ENCODE data around the gene DNAI1. TPM values are rescaled to one million over a fixed set of nuclear protein-coding genes. Genes with fewer than 3 reads are reported as not detected.

DNAI1 gene
- total and polyA plus RNA-seq, 2 of the 4 experiments (the other 2 are of a cell fraction), result not detected

GRCh38 chr9:34502891-34503290 is 44.3 kb downstream of the DNAI1 start:
- no peak overlapping the region for H3K4me2 ChIP-seq (ENCODE audit: low read depth, low read length)
- H4K5ac ChIP-seq (ENCODE audit: low read depth, low read length), result no peak overlapping the region
- H2BK20ac ChIP-seq (ENCODE audit: low read depth, low read length), result no peak overlapping the region
- no peak overlapping the region for H2BK5ac ChIP-seq (ENCODE audit: low read depth, low read length, poor library complexity, severe bottlenecking)
- H3K36me3 ChIP-seq (ENCODE audit: control insufficient read depth, insufficient read depth, low read length), result no peaks in the 10 kb centered on the region
- no peak overlapping the region for H3K23ac ChIP-seq (ENCODE audit: low read depth, low read length)
- in situ Hi-C loops (cut with MboI; ENCODE audit: low sequenced_read_pairs) (no loop called here), intact Hi-C loops (cut with micrococcal nuclease) (no loop called here), dilution Hi-C loops (cut with HindIII; ENCODE audit: low sequenced_read_pairs, unreplicated experiment) (no loop called here)
- no peak overlapping the region for H4K91ac ChIP-seq (ENCODE audit: insufficient read depth, low read depth, low read length)
- ATAC-seq (ENCODE audit: low read depth) (no peak), DNase-seq (no peak)
- no peaks in the 10 kb centered on the region; the same call in 1 of the 2 replicates for H3K4me1 ChIP-seq (ENCODE audit: control insufficient read depth, insufficient read depth, low read length)
- H3K56ac ChIP-seq (ENCODE audit: extremely low read depth, insufficient read depth, low read length), result no peak overlapping the region
- H3K79me1 ChIP-seq (ENCODE audit: low read depth in 1 of 2, low read length in 2 of 2), result no peaks in the 10 kb centered on the region
- BruUV-seq (replicated peaks), result no TSS peak
- H4K20me1 ChIP-seq (ENCODE audit: insufficient read depth, low read length), result no peaks in the 10 kb centered on the region; the same call in 1 of the 2 replicates
- no peak overlapping the region for H4K8ac ChIP-seq (ENCODE audit: low read depth in 2 of 2, low read length in 2 of 2)
- no peak overlapping the region for H2AK5ac ChIP-seq (ENCODE audit: low read depth, low read length)
- no peak overlapping the region for H2BK15ac ChIP-seq (ENCODE audit: low read depth, low read length)
- peaks cover 52% of the 10 kb centered on the region for H3K27me3 ChIP-seq (ENCODE audit: control insufficient read depth, insufficient read depth, low read length)
- ChIA-PET POLR2A (ENCODE audit: unreplicated experiment) (no interaction called here), CTCF (interaction anchor here (2.5 kb wide), 1 partner anchor 99 kb away, joined by 13 read pairs; no protein-coding TSS in a partner anchor)
- H3K9me1 ChIP-seq (ENCODE audit: insufficient read depth, low read length), result no peaks in the 10 kb centered on the region
- no peak overlapping the region for H2AK9ac ChIP-seq (replicated peaks; ENCODE audit: low read depth, low read length, poor library complexity)
- H3K9ac ChIP-seq (ENCODE audit: low read depth, low read length), result no peak overlapping the region
- no peak overlapping the region for H2BK120ac ChIP-seq (ENCODE audit: low read depth, low read length)
- H3K27ac ChIP-seq (ENCODE audit: insufficient read depth, low read length), result no peak overlapping the region
- H2AFZ ChIP-seq (replicated peaks; ENCODE audit: low read length, poor library complexity), result no peak overlapping the region
- H3K14ac ChIP-seq (replicated peaks; ENCODE audit: low read depth, low read length), result no peak overlapping the region
- WGBS, 2 experiments (ENCODE audit: extremely low coverage in 2 of 2, insufficient read length in 1 of 2), result no CpG with 5 or more reads among the region's 6 CpGs
- H3K18ac ChIP-seq (ENCODE audit: low read depth, low read length), result no peak overlapping the region
- no peak overlapping the region for H3K4me3 ChIP-seq (ENCODE audit: insufficient read depth, low read depth, low read length)
- no peak for TF ChIP-seq NFE2L2 (IDR thresholded peaks at IDR 0.05; ENCODE audit: low read depth, low read length)
- no peak for TF ChIP-seq MAZ (IDR thresholded peaks at IDR 0.05; ENCODE audit: borderline replicate concordance, low read depth, low read length)
- TF ChIP-seq FOS (IDR thresholded peaks at IDR 0.05; ENCODE audit: low read depth, low read length), result no peak
- TF ChIP-seq USF2 (IDR thresholded peaks at IDR 0.05; ENCODE audit: low read depth, low read length), result no peak
- no peak for TF ChIP-seq BHLHE40 (IDR thresholded peaks at IDR 0.05; ENCODE audit: low read depth, low read length)
- TF ChIP-seq MAFK (IDR thresholded peaks at IDR 0.05; ENCODE audit: low read depth, low read length), result no peak
- no peak for TF ChIP-seq RAD21 (IDR thresholded peaks at IDR 0.05; ENCODE audit: low read length)
- TF ChIP-seq RCOR1 (IDR thresholded peaks at IDR 0.05; ENCODE audit: insufficient replicate concordance, low read length), result no peak
- no peak for TF ChIP-seq POLR2A (IDR thresholded peaks at IDR 0.05; ENCODE audit: low read depth, low read length)
- no peak for TF ChIP-seq CEBPB (IDR thresholded peaks at IDR 0.05; ENCODE audit: low read depth, low read length)
- no peak for TF ChIP-seq CTCF (conservative IDR thresholded peaks at IDR 0.05; ENCODE audit: low read depth, low read length)
- TF ChIP-seq MXI1 (IDR thresholded peaks at IDR 0.05; ENCODE audit: borderline replicate concordance, low read depth, low read length), result no peak
- TF ChIP-seq ELK1 (IDR thresholded peaks at IDR 0.05; ENCODE audit: borderline replicate concordance, low read depth, low read length), result no peak
- no peak overlapping the region for H3K4ac ChIP-seq (ENCODE audit: low read depth, low read length)
- no peaks in the 10 kb centered on the region for H3K9me3 ChIP-seq (ENCODE audit: control insufficient read depth, insufficient read depth, low read length)

Measured in IMR-90 (cell line).